ENCODE data around the gene ABCC6. TPM values are rescaled to one million over a fixed set of nuclear protein-coding genes. Genes with fewer than 3 reads are reported as not detected.

ABCC6 gene
- polyA plus RNA-seq, 3 donors: 6.1 to 16.5 (median 14.7) TPM

GRCh38 chr16:16150117-16150877 lies 73.0 kb downstream of the ABCC6 start:
- no peak for DNase-seq
- H3K27ac Mint-ChIP-seq: peak overlapping the region in 1 of 7 donors; percentile 68
- intact Hi-C loops (cut with micrococcal nuclease): no loop called here
- H3K9me3 Mint-ChIP-seq: no peaks in the 10 kb centered on the region
- TF ChIP-seq CTCF (IDR thresholded peaks at IDR 0.05): no peak
- Histone ChIP-seq H4K20me1 (ENCODE audit: insufficient read depth, low read length) (peaks cover 9% of the 10 kb centered on the region), H3K9me3 (replicated peaks in 1 of 2; ENCODE audit: control insufficient read depth in 1 of 2, insufficient read depth in 1 of 2, low read length in 2 of 2) (no peaks in the 10 kb centered on the region), H3K27me3 (ENCODE audit: control insufficient read depth in 2 of 2, insufficient read depth in 2 of 2, low read length in 2 of 2) (no peaks in the 10 kb centered on the region), H3K4me3 (replicated peaks in 1 of 3; ENCODE audit: low read depth in 2 of 3, low read length in 3 of 3) (no peak overlapping the region), H3K4me2 (replicated peaks; ENCODE audit: extremely low read depth, low read length, poor library complexity, severe bottlenecking) (no peak overlapping the region), H3K36me3 (replicated peaks in 1 of 2; ENCODE audit: control insufficient read depth in 1 of 2, insufficient read depth in 2 of 2, low read length in 2 of 2) (peaks cover 0 to 15% of the 10 kb centered on the region in 2 donors), H3K79me2 (ENCODE audit: insufficient read depth, low read length) (no peaks in the 10 kb centered on the region), H3K4me1 (ENCODE audit: control insufficient read depth in 1 of 2, insufficient read depth in 2 of 2, low read length in 2 of 2) (no peaks in the 10 kb centered on the region), H3K9ac (ENCODE audit: insufficient read depth, low read length, poor library complexity, severe bottlenecking) (no peak overlapping the region), H2AFZ (ENCODE audit: insufficient read depth, low read depth, low read length, poor library complexity, severe bottlenecking) (no peak overlapping the region), H3K27ac (ENCODE audit: low read depth in 1 of 2, low read length in 2 of 2) (no peak overlapping the region)
- peaks cover 16 to 31% of the 10 kb centered on the region in 2 donors for H3K36me3 Mint-ChIP-seq
- no peak overlapping the region for H3K4me3 Mint-ChIP-seq
- 95% methylated on average over 21 of the region's 28 CpGs for WGBS (ENCODE audit: insufficient coverage)
- no peaks in the 10 kb centered on the region for H3K4me1 Mint-ChIP-seq
- H3K27me3 Mint-ChIP-seq (ENCODE audit: low read depth in 3 of 3): peaks cover 0 to 2% (median 1%) of the 10 kb centered on the region in 3 donors

- Histone ChIP-seq H3K27me3 (ENCODE audit: control insufficient read depth in 2 of 2, insufficient read depth in 2 of 2, low read length in 2 of 2) (no peaks in the 10 kb centered on the region), H3K36me3 (replicated peaks in 1 of 2; ENCODE audit: control insufficient read depth in 1 of 2, insufficient read depth in 2 of 2, low read length in 2 of 2) (peaks cover 0 to 15% of the 10 kb centered on the region in 2 donors), H3K9me3 (replicated peaks in 1 of 2; ENCODE audit: control insufficient read depth in 1 of 2, insufficient read depth in 1 of 2, low read length in 2 of 2) (no peaks in the 10 kb centered on the region), H3K4me2 (replicated peaks; ENCODE audit: extremely low read depth, low read length, poor library complexity, severe bottlenecking) (no peak overlapping the region), H3K79me2 (ENCODE audit: insufficient read depth, low read length) (no peaks in the 10 kb centered on the region), H3K4me1 (ENCODE audit: control insufficient read depth in 1 of 2, insufficient read depth in 2 of 2, low read length in 2 of 2) (no peaks in the 10 kb centered on the region), H3K4me3 (replicated peaks in 1 of 3; ENCODE audit: low read depth in 2 of 3, low read length in 3 of 3) (no peak overlapping the region), H3K27ac (ENCODE audit: low read depth in 1 of 2, low read length in 2 of 2) (no peak overlapping the region), H4K20me1 (ENCODE audit: insufficient read depth, low read length) (peaks cover 9% of the 10 kb centered on the region), H3K9ac (ENCODE audit: insufficient read depth, low read length, poor library complexity, severe bottlenecking) (no peak overlapping the region), H2AFZ (ENCODE audit: insufficient read depth, low read depth, low read length, poor library complexity, severe bottlenecking) (no peak overlapping the region)
- no peak overlapping the region for H3K27ac Mint-ChIP-seq
- H3K36me3 Mint-ChIP-seq: peaks cover 18 to 33% of the 10 kb centered on the region in 2 donors
- peaks cover 0 to 1% (median 0%) of the 10 kb centered on the region in 3 donors for H3K27me3 Mint-ChIP-seq (ENCODE audit: low read depth in 3 of 3)
- 96% methylated on average over 10 of the region's 10 CpGs for WGBS (ENCODE audit: insufficient coverage)
- no peak overlapping the region for H3K4me3 Mint-ChIP-seq
- no peak for TF ChIP-seq CTCF (IDR thresholded peaks at IDR 0.05)
- no peaks in the 10 kb centered on the region for H3K4me1 Mint-ChIP-seq
- no peak for DNase-seq
- intact Hi-C loops (cut with micrococcal nuclease): no loop called here
- H3K9me3 Mint-ChIP-seq: no peaks in the 10 kb centered on the region
These were observed 73.6 kb downstream of the ABCC6 start for GRCh38 chr16:16149710-16150116.

Measured in CD14-positive monocyte (primary cell).